GM12875 (cell line): Measurements from ENCODE around the gene CCL13.

ENCODE experiments used
- H3K4me3 ChIP-seq: one replicate; pipeline ENCODE4 v1.5.1; 2011; ENCODE audit warnings: low read depth, low read length, control low read depth
- CTCF ChIP-seq: IDR thresholded peaks from 2 replicates; pipeline ENCODE4 v1.5.1; 2011; ENCODE audit warnings: low read depth, mild to moderate bottlenecking, control low read depth, inconsistent platforms, low read length, moderate library complexity, borderline replicate concordance; ENCODE audit not compliant: insufficient read depth

Gene CCL13

GRCh38 chr17:34399725-34400124, 43.4 kb downstream of the CCL13 start:
- no peak for TF ChIP-seq CTCF
- H3K4me3 ChIP-seq: no peak overlapping the region

- H3K4me3 ChIP-seq: no peak overlapping the region
- no peak for TF ChIP-seq CTCF
Observed at GRCh38 chr17:34400301-34400931, 44.1 kb downstream of the CCL13 start.

- no peak overlapping the region for H3K4me3 ChIP-seq
- no peak for TF ChIP-seq CTCF
Observed at GRCh38 chr17:34401165-34401564, 44.9 kb downstream of the CCL13 start.

- no peak for TF ChIP-seq CTCF
- H3K4me3 ChIP-seq: no peak overlapping the region
Observed at GRCh38 chr17:34403006-34403405, 46.7 kb downstream of the CCL13 start.

GRCh38 chr17:34406226-34406625, 49.9 kb downstream of the CCL13 start:
- H3K4me3 ChIP-seq: no peak overlapping the region
- TF ChIP-seq CTCF: no peak
